ENCODE results near the gene ATP2C2. TPM values are rescaled to one million over a fixed set of nuclear protein-coding genes. Genes with fewer than 3 reads are reported as not detected.

Gene ATP2C2
- total and polyA plus RNA-seq, 4 donors, result 21.3 to 96.8 (median 37.5) TPM

- no peak for TF ChIP-seq CTCF (IDR thresholded peaks at IDR 0.05; ENCODE audit: control extremely low read depth, extremely low read depth)
- no peak for DNase-seq
- no peaks in the 10 kb centered on the region for H3K4me1 ChIP-seq (ENCODE audit: control insufficient read depth in 5 of 5, insufficient read depth in 5 of 5, low read length in 5 of 5)
- no peak overlapping the region for H3K9ac ChIP-seq (ENCODE audit: insufficient read depth in 1 of 2, low read length in 2 of 2)
- peaks cover 0 to 2% (median 0%) of the 10 kb centered on the region in 4 donors for H3K36me3 ChIP-seq (ENCODE audit: control insufficient read depth in 4 of 4, insufficient read depth in 4 of 4, low read length in 4 of 4)
- H3K9me3 ChIP-seq (ENCODE audit: control insufficient read depth in 4 of 4, insufficient read depth in 3 of 4, low read length in 3 of 4), result peaks cover 0 to 2% (median 0%) of the 10 kb centered on the region in 4 donors
- ATAC-seq (ENCODE audit: insufficient read depth, low FRiP score), result no peak
- no peak overlapping the region for H3K27ac ChIP-seq (ENCODE audit: low read depth in 1 of 2, low read length in 1 of 2)
- 67 to 68% methylated on average over 15 of the region's 15 CpGs for WGBS, 2 donors
- H3K27me3 ChIP-seq (ENCODE audit: control insufficient read depth in 3 of 3, insufficient read depth in 3 of 3, low read length in 2 of 3), result peaks cover 0 to 4% (median 0%) of the 10 kb centered on the region in 3 donors
- H3K4me3 ChIP-seq, result no peak overlapping the region
Measured at GRCh38 chr16:84438971-84439696, 70.8 kb downstream of the ATP2C2 start.

- H3K9ac ChIP-seq (ENCODE audit: insufficient read depth in 1 of 2, low read length in 2 of 2), result no peak overlapping the region
- WGBS, 2 donors, result 83 to 87% methylated on average over 19 of the region's 19 CpGs
- no peak overlapping the region for H3K27ac ChIP-seq (ENCODE audit: low read depth in 1 of 2, low read length in 1 of 2)
- peaks cover 0 to 2% (median 0%) of the 10 kb centered on the region in 4 donors for H3K9me3 ChIP-seq (ENCODE audit: control insufficient read depth in 4 of 4, insufficient read depth in 3 of 4, low read length in 3 of 4)
- H3K4me1 ChIP-seq (ENCODE audit: control insufficient read depth in 5 of 5, insufficient read depth in 5 of 5, low read length in 5 of 5), result no peaks in the 10 kb centered on the region
- H3K4me3 ChIP-seq, result no peak overlapping the region
- no peak for TF ChIP-seq CTCF (IDR thresholded peaks at IDR 0.05; ENCODE audit: control extremely low read depth, extremely low read depth)
- DNase-seq (no peak), ATAC-seq (ENCODE audit: insufficient read depth, low FRiP score) (no peak)
- peaks cover 0 to 7% (median 0%) of the 10 kb centered on the region in 3 donors for H3K27me3 ChIP-seq (ENCODE audit: control insufficient read depth in 3 of 3, insufficient read depth in 3 of 3, low read length in 2 of 3)
- peaks cover 0 to 2% (median 0%) of the 10 kb centered on the region in 4 donors for H3K36me3 ChIP-seq (ENCODE audit: control insufficient read depth in 4 of 4, insufficient read depth in 4 of 4, low read length in 4 of 4)
Measured at GRCh38 chr16:84442416-84443145, 74.2 kb downstream of the ATP2C2 start.

DNA sequence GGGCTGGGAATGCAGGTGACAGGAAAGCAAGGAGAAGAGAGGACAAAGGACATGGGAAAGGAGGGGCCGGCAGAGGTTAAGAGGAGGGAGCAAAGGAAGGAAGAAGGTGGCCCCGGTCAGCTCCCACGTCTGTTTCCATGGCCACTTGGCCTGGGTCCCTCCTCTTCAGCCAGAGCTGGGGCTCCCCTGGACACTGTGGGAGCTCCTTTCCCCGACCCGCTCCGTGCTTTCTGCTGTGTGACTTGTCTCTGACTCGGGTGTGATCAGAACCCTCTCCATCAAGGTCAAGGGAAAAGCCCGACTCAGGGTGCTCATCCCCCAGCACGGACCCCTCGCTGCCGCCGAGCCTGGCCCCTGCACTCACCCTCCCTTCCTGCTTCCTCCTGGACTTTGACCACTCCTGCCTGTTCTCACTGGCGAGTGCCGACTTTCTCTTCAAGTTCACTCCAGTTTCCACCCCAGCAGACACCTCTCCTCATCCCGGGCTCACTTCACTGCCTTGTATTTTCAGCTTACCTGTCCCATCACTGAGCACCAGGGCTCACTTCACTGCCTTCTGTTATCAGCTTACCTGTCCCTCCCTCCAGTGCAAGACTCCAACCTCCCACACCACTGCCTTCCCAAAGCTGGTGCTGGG, 74.9 kb downstream of the ATP2C2 start:
- Histone ChIP-seq H3K36me3 (ENCODE audit: control insufficient read depth in 4 of 4, insufficient read depth in 4 of 4, low read length in 4 of 4) (peaks cover 0 to 2% (median 0%) of the 10 kb centered on the region in 4 donors), H3K4me1 (ENCODE audit: control insufficient read depth in 5 of 5, insufficient read depth in 5 of 5, low read length in 5 of 5) (no peaks in the 10 kb centered on the region), H3K9ac (ENCODE audit: insufficient read depth in 1 of 2, low read length in 2 of 2) (no peak overlapping the region), H3K27ac (ENCODE audit: low read depth in 1 of 2, low read length in 1 of 2) (no peak overlapping the region), H3K4me3 (no peak overlapping the region), H3K27me3 (ENCODE audit: control insufficient read depth in 3 of 3, insufficient read depth in 3 of 3, low read length in 2 of 3) (peaks cover 0 to 7% (median 0%) of the 10 kb centered on the region in 3 donors), H3K9me3 (ENCODE audit: control insufficient read depth in 4 of 4, insufficient read depth in 3 of 4, low read length in 3 of 4) (peaks cover 0 to 2% (median 0%) of the 10 kb centered on the region in 4 donors)
- 33 to 37% methylated on average over 14 to 15 of the region's 15 CpGs for WGBS, 2 donors
- ATAC-seq (ENCODE audit: insufficient read depth, low FRiP score), result no peak
- no peak for TF ChIP-seq CTCF (IDR thresholded peaks at IDR 0.05; ENCODE audit: control extremely low read depth, extremely low read depth)
- peak in 1 of 3 donors; percentile 3 for DNase-seq
